AG09319 (cell line): ENCODE measurements around the gene CXCL3.

ENCODE experiments used
- DNase-seq: peaks from one replicate; pipeline ENCODE4 v3.0.0-alpha.2; 2010; ENCODE audit warnings: low read depth; ENCODE audit errors: extremely low read depth
- CTCF ChIP-seq: IDR thresholded peaks from 2 replicates; pipeline ENCODE4 v1.5.1; 2011; ENCODE audit warnings: low read depth, mild to moderate bottlenecking, inconsistent platforms, low read length, moderate library complexity

Gene CXCL3

GRCh38 chr4:74055498-74055897, 17.0 kb upstream of the CXCL3 start:
- no peak for TF ChIP-seq CTCF
- no peak for DNase-seq

- no peak for TF ChIP-seq CTCF
- no peak for DNase-seq
These were observed 16.6 kb upstream of the CXCL3 start for GRCh38 chr4:74055096-74055495.

GRCh38 chr4:74054483-74055047, 16.1 kb upstream of the CXCL3 start:
- no peak for DNase-seq
- no peak for TF ChIP-seq CTCF

GRCh38 chr4:74047152-74047551, 8.7 kb upstream of the CXCL3 start:
- no peak for TF ChIP-seq CTCF
- DNase-seq, result no peak

GRCh38 chr4:74045772-74046171, 7.3 kb upstream of the CXCL3 start:
- TF ChIP-seq CTCF, result no peak

GRCh38 chr4:74045247-74045646, 6.8 kb upstream of the CXCL3 start:
- DNase-seq, result no peak
- no peak for TF ChIP-seq CTCF

More at GRCh38 chr4:74045772-74046171, 7.3 kb upstream of the CXCL3 start:
- DNase-seq, result no peak

- no peak for TF ChIP-seq CTCF
- no peak for DNase-seq
These were observed 6.2 kb upstream of the CXCL3 start for GRCh38 chr4:74044677-74045076.
